Fibroblast of skin of back (primary cell): ENCODE measurements around the gene TSR2. TPM values are rescaled to one million over a fixed set of nuclear protein-coding genes. Genes with fewer than 3 reads are reported as not detected.
A peak's percentile ranks its signal among the peaks of the same experiment; 100 is the strongest.

ENCODE experiments used
- DNase-seq: peaks from one replicate; pipeline ENCODE4 v3.0.0-alpha.2; 2013
- polyA plus RNA-seq, 2 experiments: library from polyadenylated mRNA; unstranded; fragments of 120-200 nt; gene quantifications; one replicate each; pipeline ENCODE4 v1.2.1, GENCODE V29; 2013; ENCODE audit not compliant: insufficient read length in 2 of 2

Gene TSR2, protein sequence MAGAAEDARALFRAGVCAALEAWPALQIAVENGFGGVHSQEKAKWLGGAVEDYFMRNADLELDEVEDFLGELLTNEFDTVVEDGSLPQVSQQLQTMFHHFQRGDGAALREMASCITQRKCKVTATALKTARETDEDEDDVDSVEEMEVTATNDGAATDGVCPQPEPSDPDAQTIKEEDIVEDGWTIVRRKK
- polyA plus RNA-seq (2013, experiment 1 of 2; ENCODE audit: insufficient read length): 39.4 TPM
- 24.4 TPM for polyA plus RNA-seq (2013, experiment 2 of 2; ENCODE audit: insufficient read length)

GRCh38 chrX:54439960-54440871, at the start of gene TSR2:
Gene TSR2, plus strand, starts transcription at chrX:54440404. Its CDS starts 18 bp downstream, at chrX:54440422.
- DNase-seq: peak; percentile 90

GRCh38 chrX:54397113-54397512, 43.1 kb upstream of the TSR2 start:
- DNase-seq: peak; percentile 1

DNA sequence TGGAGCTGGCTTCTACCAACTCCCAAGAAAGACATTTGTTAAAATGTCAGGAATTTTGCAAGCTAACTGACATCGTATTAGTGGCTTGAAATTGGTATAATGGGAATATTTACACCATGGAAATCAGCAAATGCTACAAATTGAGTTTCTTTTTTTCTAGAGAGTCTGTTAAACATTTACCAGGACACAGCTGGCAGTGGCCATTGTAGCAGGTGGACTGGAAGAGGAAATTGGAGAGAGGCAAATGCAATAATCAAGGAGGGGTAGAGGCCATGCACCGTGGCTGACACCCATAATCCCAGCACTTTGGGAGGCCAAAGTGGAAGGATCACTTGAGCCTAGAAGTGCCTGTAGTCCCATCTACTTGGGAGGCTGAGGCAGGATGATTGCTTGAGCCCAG, 32.9 kb upstream of the TSR2 start:
- DNase-seq: no peak

DNA sequence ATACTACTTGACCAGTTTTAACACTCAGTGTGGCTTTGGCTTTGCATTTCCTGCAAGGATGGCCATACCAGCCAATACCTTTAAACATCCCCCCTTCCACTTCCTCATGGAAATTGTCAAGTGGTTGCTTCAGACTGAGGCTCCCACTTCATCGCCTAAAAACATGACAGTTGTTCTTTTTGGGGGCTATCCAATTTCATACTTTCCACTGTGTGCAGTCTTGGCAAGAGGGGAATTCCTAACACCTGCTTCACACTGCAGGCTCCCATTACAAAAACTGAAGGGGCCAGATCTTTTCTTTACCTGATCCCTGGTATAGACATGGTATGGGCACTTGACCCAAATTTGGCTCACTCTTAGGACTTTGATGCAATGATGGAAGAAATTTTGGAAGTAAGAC, 28.5 kb upstream of the TSR2 start:
- DNase-seq: no peak

GRCh38 chrX:54413753-54414152, 26.5 kb upstream of the TSR2 start:
- no peak for DNase-seq

DNA sequence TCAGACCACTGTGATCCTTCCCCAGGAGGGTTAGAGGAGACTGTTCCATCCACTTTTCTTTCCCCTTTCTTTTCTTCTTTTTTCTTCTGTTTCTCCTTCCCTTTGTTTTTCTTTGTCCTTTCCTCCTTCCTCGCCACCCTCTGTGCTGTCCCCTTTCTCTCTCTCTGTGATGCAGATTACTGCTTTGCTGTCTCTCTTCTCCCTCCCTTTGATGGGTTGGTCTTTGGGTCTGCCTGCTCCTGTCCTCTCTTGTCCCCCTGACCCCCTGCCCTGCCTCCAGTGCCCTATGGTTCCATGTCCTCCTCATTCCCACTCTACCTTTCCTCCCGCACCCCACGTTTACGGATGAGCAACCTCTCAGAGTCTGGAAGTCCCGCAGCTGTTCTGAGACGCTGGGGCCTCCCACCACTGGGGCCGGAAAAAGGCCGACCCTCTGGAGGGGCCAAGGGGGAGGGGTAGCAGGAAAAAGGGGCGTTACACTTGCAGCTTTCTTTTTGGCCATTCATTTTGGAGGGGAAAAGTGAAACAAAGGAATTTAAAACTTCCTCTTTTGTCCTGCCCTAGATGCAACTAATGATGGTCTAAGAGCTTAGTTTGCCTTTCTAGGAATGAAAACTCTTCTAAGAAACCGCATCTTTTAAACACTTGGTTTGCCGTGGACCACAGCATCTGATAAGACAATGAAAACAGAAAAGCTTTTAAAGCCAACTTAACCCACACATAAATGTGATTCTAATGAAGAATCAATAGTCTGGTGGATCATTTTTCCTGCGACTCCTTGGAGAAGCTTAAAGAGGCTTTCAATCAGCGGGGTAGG, 24.5 kb upstream of the TSR2 start:
- DNase-seq: no peak

GRCh38 chrX:54416965-54417364, 23.2 kb upstream of the TSR2 start:
- no peak for DNase-seq

- DNase-seq: no peak
Measured at GRCh38 chrX:54419559-54420302, 20.5 kb upstream of the TSR2 start.

GRCh38 chrX:54422168-54422567, 18.0 kb upstream of the TSR2 start:
- DNase-seq: no peak

DNA sequence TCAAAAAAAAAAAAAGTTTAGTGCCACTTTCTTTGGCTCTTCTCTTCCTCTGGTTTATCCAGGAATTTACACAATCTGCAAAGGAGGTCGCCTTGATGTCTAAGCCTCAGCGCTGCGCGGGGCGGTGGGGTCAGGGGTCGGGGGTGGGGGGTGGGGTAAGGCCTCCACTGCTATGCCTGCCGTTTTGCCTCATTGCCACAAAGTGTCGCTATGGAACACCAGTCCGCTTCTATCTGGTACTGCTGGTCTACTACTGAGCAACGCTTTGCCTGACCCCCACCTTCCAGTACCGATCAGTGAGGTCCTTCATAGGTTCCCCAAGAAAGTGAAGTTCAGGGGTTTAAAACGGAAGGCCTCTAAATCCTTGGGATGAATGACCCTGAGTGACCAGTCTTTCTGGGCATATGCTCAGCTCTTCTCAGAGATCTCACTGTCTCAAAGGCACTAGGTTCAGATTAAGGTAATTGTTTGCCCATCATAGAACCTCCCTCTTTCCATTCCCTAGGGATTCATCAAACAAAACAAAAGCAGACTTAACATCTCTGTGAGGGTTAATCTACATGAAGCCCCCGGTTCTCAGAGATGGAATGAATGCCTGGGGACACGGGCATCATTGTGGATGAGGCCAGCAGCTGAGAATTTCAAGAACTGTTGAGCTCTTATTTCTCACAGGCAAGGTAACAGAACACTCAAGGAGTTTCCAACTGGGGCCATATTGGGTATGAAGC, 16.9 kb upstream of the TSR2 start:
- peak; percentile 2 for DNase-seq

- no peak for DNase-seq
Measured at GRCh38 chrX:54427837-54428424, 12.3 kb upstream of the TSR2 start.

DNA sequence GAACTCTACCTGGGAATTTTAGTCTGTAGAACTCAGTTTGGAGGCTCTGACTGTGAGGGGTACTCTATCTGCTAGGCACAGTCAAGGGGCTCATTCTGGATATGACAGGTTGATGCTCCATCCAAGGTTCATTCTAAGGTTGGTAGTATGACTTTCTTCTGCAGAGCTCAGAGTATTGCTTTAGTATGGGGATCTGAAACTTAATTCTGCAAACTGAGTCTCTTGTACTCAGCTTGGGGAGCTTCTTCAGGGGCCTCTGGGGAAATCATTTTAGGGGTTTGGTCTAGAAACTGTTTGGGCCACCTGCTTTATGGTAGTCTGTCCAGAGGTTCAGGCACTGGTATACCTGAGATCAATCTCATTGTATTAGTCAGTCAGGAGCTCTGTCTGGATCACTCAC, 9.7 kb upstream of the TSR2 start:
- no peak for DNase-seq

DNA sequence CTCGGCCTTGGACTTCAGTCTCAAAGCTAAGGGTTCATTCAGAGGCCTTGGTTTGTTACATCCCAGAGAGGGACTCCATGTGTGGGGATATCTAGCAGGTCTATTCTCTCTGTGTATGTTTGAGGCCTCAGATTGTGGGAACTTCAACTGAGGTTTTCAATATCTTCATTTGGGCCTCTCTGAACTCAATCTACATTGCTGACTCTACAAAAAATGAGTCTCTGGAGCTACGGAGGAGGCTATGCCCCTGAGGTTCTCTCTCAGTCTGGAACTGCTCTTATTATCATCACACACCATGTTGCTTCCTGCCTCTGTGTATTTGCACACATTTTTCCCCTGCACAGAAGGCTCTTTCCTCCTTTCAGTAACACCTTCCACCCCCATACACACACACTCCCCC, 5.1 kb upstream of the TSR2 start:
- no peak for DNase-seq

DNA sequence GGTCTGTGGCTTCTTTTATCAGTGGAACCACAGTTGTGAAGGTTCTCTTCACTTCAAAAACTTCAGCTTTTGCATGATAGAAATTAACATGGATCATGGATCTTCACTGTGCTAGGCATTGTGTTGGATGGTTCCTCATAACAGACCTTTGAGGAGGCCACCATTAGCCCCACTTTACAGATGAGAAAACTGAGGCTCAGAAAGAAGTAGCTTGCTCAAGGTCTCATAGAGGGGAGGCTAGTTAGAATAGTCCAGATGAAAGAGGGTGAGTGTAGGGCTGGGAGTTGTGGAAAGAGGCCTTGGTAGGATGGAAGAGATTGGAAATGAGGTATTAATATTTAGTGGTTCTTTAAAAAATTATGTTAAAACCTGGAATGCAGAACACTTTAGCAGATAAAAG, 2.6 kb downstream of the TSR2 start:
- no peak for DNase-seq

DNA sequence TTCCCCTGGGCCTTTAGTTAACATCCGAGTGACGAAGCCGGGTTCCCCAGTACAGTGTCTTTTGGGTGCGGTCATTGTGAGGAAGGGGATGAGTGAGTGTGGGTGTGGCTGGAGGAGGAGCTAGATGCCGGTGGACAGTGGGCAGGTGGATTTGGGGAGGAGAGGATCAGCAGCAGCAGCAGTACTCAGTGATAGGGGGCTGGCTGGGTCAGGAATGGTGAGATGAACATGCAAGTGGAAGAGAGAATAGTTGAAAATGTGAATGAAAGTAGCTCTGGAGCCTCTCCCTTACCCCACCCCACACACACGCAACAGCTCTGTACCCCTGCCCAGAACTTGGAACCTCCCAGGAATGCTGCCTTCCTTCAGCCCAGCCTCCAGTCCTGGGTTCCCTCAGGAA, 4.5 kb downstream of the TSR2 start:
- DNase-seq: no peak

- no peak for DNase-seq
Measured at GRCh38 chrX:54446084-54446483, 5.9 kb downstream of the TSR2 start.

- peak; percentile 1 for DNase-seq
Measured at GRCh38 chrX:54447461-54447860, 7.3 kb downstream of the TSR2 start.

- no peak for DNase-seq
Measured at GRCh38 chrX:54449929-54450328, 9.7 kb downstream of the TSR2 start.

DNA sequence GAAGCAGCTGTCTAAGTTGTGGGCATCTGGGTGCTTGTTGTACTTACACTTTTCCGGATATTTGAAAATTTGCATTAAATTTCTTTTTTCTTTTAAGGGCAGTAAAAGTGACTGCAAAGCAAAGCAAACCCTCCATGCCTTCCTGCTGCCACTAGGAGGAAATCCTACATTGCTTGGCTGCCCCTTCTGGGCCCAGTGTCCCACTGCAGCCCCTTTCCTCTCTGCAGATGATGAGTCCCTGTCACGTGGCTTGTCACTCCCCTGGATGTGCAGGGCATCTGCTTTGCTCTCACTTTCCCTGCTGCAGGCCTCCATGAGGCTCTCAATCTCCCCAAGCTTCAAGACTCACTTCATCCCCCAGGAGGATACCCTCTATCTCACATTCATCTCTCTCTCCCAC, 12.7 kb downstream of the TSR2 start:
- peak; percentile 28 for DNase-seq

- DNase-seq: no peak
Measured at GRCh38 chrX:54470054-54470760, 30.0 kb downstream of the TSR2 start.
